ENCODE data around the gene PRDM2.

- TF ChIP-seq CTCF (IDR thresholded peaks at IDR 0.05 in 8 of 11, conservative IDR thresholded peaks at IDR 0.05 in 3 of 11): no peak
- TF ChIP-seq POLR2A (IDR thresholded peaks at IDR 0.05): no peak
- TF ChIP-seq POLR2AphosphoS5 (IDR thresholded peaks at IDR 0.05): no peak
Observed at GRCh38 chr1:13820456-13820855, 120.5 kb downstream of the PRDM2 start.

Measured in spleen (tissue), 7 donors.